Stimulated activated CD4-positive, alpha-beta T cell treated with anti-CD3 and anti-CD28 coated beads, Interleukin-2, amount 100 ng/mL, for 24 hours (primary cell): ENCODE results near the gene TRMT5.

Source experiments
- DNase-seq, 2 donors: peaks; one replicate each; pipeline ENCODE4 v3.0.0-alpha.2; 2020

TRMT5 gene

DNA sequence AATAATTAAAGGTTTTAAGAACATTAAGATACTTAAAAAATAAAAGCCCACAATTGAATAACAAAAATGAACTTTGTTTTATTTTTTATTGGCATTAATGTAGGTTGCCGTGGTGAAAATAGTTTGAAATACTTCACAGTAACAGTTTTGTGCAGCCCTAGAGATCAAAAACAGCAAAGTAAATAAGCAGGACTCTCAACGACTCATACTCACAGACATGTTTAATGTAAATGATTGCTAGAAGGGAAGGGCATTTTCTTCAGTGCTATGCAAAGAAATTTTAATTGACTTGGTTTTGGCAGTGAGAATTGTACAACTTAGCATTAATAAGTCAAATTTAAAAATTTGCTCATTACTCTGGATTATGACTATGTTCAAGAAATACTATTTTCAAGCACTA is 16.0 kb downstream of the TRMT5 start:
- DNase-seq = no peak

DNA sequence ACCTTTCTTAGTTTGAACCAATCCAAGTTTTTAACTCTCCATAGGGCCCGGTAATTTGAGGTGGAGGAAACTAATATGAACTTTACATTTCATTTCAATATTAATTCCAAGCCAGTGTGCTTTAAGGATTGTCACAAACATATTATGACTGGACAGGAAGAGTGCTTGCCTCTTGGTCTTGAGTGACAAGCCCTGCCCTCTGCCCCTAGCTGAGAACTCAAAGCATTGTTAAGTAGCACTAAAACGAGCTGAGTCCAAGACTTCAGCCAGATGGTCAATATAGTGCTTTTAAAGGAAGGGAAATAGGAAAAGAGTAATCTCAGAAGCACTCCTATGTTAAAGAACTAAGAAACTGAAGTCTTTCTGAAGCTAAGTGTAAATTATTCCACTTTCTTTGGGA is 17.1 kb downstream of the TRMT5 start:
- DNase-seq = no peak

DNA sequence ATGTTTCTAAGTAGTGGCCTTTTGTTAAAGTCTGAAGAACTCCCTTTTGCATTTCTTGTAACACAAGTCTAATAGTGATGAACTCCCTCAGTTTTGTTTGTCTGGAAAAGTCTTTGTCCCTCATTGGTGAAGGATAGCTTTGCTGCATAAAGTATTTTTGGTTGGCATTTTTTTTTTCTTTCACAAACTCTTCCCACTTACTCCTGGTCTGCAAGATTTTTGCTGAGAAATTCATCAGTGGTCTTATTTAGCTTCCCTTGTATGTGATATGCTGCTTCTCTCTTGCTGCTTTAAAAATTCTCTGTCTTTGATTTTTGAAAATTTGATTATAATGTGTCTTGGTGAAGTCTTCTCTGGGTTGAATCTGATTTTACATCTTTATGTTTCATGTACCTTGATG is 22.7 kb downstream of the TRMT5 start:
- DNase-seq = no peak

DNA sequence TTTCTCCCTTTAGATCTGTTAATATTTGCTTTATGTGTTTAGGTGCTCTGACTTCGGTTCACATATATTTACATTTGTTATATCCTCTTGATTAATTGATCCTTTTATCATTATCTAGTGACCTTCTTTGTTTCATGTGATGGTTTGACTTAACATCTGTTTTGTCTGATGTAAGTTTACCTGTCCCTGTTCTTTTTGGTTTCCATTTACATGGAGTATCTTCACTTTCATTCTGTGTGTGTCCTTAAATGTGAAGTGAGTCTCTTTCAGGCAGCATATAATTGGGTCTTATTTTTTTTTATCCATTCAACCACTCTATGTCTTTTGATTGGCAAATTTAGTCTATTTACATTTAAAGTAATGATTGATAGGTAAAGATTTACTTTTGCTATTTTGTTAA is 24.2 kb downstream of the TRMT5 start:
- DNase-seq = no peak

DNA sequence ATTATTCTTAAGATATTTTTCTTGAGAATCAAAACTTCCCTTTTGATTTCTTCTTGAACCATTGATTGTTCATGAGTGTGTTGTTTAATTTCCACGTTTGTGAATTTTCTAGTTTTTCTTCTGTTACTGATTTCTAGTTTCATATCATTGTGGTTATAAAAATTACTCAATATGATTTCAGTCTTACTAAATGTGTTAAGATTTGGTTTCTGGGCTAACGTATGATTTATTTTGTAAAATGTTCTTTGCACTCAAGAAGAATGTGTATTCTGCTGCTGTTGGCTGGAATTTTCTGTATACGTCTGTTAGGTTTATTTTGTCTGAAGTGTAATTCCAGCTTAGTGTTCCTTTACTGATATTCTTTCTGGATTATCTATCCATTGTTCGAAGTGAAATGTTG is 24.7 kb downstream of the TRMT5 start:
- DNase-seq = no peak

DNA sequence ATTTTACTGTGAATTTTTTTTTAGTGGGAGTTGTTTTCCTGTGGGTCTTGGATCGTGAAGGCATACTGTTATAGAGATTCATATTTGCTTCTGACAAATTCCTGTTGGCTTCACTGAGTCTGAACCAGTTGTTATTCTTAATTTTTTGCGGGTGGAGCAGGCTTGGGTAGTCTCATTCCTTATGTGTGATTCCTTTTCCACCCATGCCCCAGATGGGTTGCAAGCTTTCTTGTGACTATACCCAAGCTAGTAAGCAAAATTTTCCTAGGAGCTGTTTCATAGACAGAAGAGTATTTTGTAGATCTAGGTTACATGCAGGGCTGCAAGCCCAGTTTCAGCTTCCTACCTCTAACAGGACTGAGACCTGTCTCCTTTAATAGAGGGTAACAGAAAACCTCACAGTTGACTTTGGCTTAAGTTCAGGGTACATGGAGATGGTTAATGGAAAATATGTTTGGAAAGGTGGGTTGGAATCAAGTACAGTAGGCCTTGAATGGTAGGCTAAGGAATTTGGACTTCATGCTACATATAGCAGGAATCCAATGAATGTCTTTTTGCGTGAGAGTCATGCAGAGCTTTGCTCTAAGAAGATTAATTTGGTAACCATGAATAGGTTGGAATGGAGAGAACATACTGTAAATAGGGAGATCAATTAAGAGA is 29.0 kb downstream of the TRMT5 start:
- DNase-seq = no peak

DNA sequence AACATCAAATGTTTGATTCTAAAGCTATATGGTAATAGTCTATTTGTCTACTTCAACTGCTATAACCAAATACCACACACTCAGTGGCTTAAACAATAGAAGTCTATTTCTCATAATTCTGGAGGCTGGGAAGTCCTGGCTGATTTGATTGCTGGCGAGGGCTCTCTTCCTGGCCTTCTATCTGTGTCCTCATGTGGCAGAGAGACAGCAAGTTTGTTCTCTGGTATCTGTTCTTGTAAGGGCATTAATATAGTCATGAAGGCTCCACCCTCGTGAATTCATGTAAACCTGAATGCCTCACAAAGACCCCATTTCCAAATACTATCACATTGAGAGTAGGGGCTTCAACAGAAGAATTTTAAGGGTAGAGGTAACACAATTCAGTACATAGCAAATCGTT is 34.1 kb downstream of the TRMT5 start:
- DNase-seq = no peak

DNA sequence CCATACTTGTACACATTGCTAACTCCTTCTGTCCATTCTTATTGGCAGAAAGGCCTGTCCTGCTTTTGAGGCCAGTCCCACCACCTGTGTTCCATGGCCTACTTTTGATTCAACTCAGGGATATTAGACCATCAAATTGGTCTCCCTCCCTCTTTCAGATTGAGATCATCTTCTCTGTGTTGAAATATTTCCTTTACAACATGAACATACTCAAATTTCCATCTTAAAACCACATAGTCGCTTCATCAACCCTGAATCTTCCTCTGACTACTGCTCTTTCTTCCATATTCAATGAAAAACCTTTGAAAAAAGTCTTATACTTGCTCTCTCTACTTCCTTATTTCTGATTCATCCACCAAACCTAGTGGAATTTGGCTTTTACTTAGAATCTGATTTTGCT is 34.9 kb downstream of the TRMT5 start:
- no peak for DNase-seq

DNA sequence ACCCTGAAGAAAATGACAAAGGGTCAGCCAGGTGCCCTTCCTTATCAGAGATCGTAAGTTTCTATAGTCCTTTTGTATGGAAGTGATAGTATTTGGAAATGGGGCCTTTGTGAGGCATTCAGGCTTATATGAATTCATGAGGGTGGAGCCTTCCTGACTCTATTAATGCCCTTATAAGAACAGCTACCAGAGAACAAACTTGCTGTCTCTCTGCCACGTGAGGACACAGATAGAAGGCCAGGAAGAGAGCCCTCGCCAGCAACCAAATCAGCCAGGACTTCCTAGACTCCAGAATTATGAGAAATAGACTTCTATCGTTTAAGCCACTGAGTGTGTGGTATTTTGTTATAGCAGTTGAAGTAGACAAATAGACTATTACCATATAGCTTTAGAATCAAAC is 36.7 kb downstream of the TRMT5 start:
- DNase-seq = no peak

DNA sequence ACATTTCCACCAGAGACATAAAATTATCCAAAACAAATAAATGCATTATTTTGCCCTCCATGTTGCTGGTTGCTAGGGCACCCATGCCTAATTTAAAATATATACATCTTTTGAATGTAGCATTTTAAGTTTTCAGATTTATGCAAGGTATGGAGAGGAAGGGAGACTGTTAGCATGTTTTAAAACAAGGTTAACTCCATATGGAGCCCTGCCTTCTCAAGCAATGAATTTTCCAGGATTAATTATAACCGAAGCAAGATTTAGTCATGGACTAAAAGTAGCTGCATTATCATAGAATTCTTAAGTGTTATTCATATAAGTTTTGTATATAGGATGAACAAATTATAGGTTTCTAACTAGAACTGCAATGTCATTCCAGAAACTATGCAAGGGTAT is 37.2 kb downstream of the TRMT5 start:
- DNase-seq = no peak

DNA sequence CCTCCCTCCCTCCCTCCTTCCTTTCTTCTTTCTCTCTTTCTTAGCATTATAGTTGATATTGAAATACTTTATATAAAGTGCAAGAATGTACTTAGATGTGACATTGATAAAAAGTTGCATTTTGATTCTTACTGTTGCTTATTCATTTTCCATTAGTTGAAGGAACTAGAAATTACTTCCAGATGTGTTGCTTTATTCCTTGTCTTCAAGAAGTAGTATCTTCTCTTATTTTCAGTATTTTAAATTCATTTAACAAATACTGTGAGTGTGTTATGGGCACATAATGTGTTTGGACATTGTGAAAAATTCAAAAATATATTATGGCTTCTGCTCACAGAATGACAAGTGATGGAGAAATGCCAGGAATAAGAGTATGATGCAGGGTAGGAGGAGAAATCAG is 45.6 kb downstream of the TRMT5 start:
- no peak for DNase-seq

DNA sequence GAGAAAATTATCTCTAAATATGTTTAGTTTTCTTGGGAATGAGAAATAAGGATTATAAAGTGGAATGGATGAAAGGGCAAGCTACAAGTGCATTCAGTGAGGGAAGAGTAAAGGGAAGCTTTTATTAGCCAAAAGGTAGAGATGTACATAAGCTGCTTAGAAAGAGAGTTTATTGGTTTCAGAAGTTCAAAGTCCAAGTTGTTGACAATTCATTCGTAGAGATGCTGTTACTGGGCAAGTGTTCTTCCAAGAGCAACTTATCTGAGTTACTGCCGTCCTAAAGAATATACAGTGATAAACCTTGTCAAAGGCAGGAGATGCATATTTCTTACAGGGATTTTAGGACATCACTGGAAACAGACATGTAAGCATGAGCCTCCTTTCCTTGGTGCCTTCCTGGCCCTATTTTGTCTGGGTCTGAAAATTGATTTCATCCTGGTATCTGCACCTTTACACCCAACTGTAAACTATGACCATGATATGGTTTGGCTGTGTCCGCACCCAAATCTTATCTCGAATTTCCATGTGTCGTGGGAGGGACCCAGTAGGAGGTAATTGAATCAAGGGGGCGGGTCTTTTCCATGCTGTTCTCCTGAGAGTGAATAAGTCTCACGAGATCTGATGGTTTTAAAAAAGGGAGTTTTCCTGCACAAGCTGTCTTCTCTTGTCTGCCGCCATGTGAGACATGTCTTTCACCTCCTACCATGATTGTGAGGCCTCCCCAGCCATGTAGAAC is 46.8 kb downstream of the TRMT5 start:
- DNase-seq = no peak

DNA sequence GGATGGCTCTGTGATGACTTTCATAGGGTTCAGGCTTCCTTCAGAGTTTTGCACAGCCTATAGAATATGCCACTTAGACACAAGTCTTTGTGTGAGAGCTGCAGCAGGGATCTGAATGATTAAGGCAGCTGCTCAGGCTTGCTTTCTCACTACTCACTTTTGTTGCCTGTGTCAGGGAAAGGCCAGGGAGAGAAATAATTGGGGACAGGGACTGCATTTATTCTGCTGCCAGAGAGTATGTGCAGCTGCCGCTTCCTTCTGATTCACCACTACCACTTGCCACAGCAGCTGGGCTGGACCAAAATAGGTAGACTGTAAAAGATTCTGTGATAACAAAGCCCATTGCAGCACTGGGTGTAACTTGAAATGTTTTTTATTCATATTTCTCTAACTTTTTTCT is 49.7 kb downstream of the TRMT5 start:
- no peak for DNase-seq

DNA sequence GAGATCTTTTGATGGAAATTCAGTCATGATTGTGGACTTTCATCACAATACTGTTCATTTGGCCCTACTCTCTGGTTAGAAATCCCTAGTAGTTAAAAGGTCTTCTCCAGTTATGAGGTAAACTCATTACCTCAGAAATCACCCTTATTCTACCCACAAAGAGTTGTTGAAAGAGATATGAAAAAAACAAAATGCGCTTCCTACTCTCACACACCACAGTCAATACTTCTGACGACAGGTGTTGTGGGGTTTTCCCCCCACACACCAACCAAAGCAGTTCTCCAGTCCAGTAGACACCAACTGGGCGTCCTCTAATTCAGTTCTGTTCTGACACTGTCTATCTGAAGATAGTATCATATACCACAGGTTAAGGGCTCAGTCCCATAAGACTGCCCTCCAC is 54.9 kb downstream of the TRMT5 start:
- DNase-seq = no peak

DNA sequence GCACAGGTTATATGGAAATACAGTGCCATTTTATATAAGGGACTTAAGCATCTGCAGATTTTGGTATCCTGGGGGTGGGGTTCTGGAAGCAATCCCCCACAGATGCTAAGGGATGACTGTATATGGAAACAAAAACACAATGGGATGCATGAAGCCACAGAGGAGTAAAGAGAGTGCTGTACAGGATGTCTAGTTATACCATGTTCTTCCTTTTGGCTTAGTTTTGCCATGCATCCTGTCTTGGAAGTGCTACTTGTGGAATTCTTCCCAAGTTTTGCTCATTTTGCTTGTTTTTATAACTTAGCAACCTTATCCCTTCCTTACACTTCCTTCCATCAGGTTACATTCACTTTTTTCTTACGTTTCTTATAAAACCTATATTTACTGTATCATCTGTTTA is 55.6 kb downstream of the TRMT5 start:
- DNase-seq = no peak

DNA sequence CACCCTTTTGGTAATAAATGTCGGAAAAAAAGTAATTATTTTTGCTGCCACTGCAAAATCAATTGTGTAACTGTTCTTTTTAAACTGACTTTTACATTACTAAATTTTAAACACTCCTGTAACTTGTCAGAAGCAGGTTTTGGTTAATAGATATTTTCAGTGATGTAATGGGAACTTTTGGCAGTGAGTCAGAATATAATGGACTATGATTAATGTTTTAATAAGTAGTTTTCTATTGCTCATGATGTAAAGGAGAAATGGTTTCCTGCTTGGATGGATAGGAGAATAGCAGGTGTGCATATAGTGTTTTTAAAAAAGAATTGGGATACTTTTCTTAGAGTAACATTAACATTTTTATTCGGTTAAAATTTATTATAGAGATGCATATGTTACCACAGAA is 58.8 kb downstream of the TRMT5 start:
- no peak for DNase-seq
